Cardiac fibroblast (primary cell): Measurements from ENCODE around the gene GBX2.

Experiments
- DNase-seq, 2 donors: peaks; one replicate each; pipeline versions ENCODE4 v3.0.0 to v3.0.0-alpha.2; 2010; ENCODE audit warnings: low read depth in 2 of 2
- H3K4me3 ChIP-seq, 2 donors: replicated peaks in 1 of 2; 1 replicate in 1 of 2; 2 replicates in 1 of 2; pipeline ENCODE4 v1.5.1; 2011; ENCODE audit warnings: low read depth in 2 of 2, low read length in 2 of 2, mild to moderate bottlenecking in 2 of 2, moderate library complexity in 1 of 2
- TF ChIP-seq, protein P1 (sequence below): IDR thresholded peaks from one replicate; pipeline ENCODE4 v1.5.1; 2011; ENCODE audit warnings: low read depth, mild to moderate bottlenecking, low read length, inconsistent platforms

The GBX2 gene

DNA sequence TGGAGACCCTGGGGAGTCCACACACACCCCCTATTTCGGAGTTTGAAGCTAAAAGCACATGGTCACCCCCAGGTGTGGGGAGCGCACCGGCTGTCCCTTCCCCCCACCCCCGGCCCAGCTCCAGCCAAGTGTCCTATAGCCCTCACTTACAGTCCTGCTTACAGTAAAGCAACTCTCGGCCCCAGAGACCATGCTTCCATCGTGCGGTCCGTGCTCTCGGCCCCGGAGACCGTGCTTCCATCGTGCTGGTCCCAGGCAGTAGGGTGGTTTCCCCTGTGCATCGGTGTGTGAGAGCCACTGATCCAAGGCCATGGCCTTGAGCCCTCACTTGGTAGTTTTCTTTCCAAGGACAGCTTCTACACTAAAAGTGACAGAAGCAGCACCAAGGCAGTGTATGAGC lies 48.7 kb downstream of the GBX2 start:
- DNase-seq, result no peak
- TF ChIP-seq, protein P1, sequence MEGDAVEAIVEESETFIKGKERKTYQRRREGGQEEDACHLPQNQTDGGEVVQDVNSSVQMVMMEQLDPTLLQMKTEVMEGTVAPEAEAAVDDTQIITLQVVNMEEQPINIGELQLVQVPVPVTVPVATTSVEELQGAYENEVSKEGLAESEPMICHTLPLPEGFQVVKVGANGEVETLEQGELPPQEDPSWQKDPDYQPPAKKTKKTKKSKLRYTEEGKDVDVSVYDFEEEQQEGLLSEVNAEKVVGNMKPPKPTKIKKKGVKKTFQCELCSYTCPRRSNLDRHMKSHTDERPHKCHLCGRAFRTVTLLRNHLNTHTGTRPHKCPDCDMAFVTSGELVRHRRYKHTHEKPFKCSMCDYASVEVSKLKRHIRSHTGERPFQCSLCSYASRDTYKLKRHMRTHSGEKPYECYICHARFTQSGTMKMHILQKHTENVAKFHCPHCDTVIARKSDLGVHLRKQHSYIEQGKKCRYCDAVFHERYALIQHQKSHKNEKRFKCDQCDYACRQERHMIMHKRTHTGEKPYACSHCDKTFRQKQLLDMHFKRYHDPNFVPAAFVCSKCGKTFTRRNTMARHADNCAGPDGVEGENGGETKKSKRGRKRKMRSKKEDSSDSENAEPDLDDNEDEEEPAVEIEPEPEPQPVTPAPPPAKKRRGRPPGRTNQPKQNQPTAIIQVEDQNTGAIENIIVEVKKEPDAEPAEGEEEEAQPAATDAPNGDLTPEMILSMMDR, result no peak
- no peak overlapping the region for H3K4me3 ChIP-seq

DNA sequence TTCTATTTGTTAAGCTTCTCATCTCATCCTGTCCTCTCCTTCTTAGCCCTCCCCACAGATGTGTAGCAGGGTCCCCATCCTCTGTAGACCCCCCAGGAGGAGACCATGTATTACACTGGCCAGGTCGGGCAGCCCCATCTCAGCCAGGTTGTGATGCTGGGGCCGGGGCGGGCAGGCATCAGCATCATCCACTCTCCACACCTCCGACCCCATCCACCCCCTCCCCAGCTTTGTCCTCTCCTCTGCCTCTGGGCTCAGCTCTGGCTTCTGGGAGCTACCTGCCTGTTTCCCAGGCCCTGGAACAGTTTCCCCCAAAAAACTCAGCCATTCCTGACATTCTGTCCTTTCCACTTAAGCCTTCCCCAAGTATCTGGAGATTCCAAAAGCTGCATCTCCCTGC lies 49.2 kb downstream of the GBX2 start:
- TF ChIP-seq, protein P1, result no peak
- H3K4me3 ChIP-seq, result no peak overlapping the region
- DNase-seq, result no peak

DNA sequence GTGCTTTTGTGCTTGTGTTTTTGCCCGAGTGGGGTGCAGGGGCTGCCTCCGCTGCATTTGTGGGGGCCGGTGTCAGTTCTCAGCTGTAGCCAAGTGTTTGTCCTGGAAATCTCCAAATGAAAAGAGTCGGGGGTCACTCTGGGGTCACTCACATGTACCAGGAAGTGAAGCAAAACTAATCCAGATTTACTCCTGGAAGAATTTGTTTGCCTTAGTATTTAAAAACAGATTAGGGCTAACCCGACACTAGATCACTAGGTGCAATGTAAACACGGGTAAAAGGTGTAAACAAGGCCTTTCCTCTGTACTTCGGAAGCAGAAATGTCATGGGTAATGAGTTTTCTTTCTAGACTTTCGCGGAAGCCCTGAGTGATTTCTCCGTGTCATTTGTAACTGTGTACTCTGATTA lies 50.3 kb downstream of the GBX2 start:
- DNase-seq, result no peak
- no peak overlapping the region for H3K4me3 ChIP-seq
- TF ChIP-seq, protein P1, result no peak

DNA sequence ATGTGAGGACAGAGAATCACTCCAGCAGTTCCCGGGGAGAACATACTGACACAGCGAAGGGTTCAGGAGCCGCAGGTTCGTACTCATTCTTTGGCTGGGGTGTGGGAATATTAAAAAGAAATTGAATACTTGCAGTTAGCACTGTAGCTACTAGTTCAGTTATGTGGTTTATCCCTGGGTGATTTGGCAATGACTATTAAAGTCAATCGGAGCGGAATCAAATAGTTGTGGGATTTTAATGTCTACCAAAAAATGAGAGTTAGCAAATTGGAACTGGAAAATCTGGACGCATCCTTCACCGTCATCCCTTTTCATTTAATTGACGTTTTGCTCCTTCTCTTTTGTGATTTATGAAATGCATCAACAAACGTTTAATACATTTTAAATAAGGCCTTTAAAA lies 50.8 kb downstream of the GBX2 start:
- H3K4me3 ChIP-seq, result no peak overlapping the region
- DNase-seq, result no peak
- TF ChIP-seq, protein P1, result no peak
